Measurements from ENCODE around the gene RASA2.

RASA2 gene

GRCh38 chr3:141643796-141644195 lies 157.0 kb downstream of the RASA2 start:
- no peak for DNase-seq (ENCODE audit: low read depth in 2 of 2)

- peak; percentile 26 to 74 for DNase-seq (ENCODE audit: low read depth in 2 of 2)
These were observed 158.1 kb downstream of the RASA2 start for GRCh38 chr3:141644931-141645330.

GRCh38 chr3:141646760-141647561 lies 160.1 kb downstream of the RASA2 start:
- no peak for DNase-seq (ENCODE audit: low read depth in 2 of 2)

- no peak for DNase-seq (ENCODE audit: low read depth in 2 of 2)
These were observed 160.7 kb downstream of the RASA2 start for GRCh38 chr3:141647562-141647915.

GRCh38 chr3:141648055-141648910 lies 161.5 kb downstream of the RASA2 start:
- no peak for DNase-seq (ENCODE audit: low read depth in 2 of 2)

- DNase-seq (ENCODE audit: low read depth in 2 of 2): no peak
These were observed 163.0 kb downstream of the RASA2 start for GRCh38 chr3:141649871-141650270.

GRCh38 chr3:141650783-141651182 lies 164.0 kb downstream of the RASA2 start:
- DNase-seq (ENCODE audit: low read depth in 2 of 2): no peak

GRCh38 chr3:141651409-141651808 lies 164.6 kb downstream of the RASA2 start:
- DNase-seq (ENCODE audit: low read depth in 2 of 2): no peak

- no peak for DNase-seq (ENCODE audit: low read depth in 2 of 2)
These were observed 165.5 kb downstream of the RASA2 start for GRCh38 chr3:141652349-141652748.

- no peak for DNase-seq (ENCODE audit: low read depth in 2 of 2)
These were observed 167.0 kb downstream of the RASA2 start for GRCh38 chr3:141653847-141654246.

- DNase-seq (ENCODE audit: low read depth in 2 of 2): no peak
These were observed 169.0 kb downstream of the RASA2 start for GRCh38 chr3:141655801-141656200.

GRCh38 chr3:141656771-141657170 lies 169.9 kb downstream of the RASA2 start:
- no peak for DNase-seq (ENCODE audit: low read depth in 2 of 2)

GRCh38 chr3:141657516-141657915 lies 170.7 kb downstream of the RASA2 start:
- DNase-seq (ENCODE audit: low read depth in 2 of 2): no peak

- no peak for DNase-seq (ENCODE audit: low read depth in 2 of 2)
These were observed 173.2 kb downstream of the RASA2 start for GRCh38 chr3:141659821-141660613.

- DNase-seq (ENCODE audit: low read depth in 2 of 2): no peak
These were observed 173.8 kb downstream of the RASA2 start for GRCh38 chr3:141660614-141660947.

- no peak for DNase-seq (ENCODE audit: low read depth in 2 of 2)
These were observed 174.7 kb downstream of the RASA2 start for GRCh38 chr3:141661229-141662196.

- no peak for DNase-seq (ENCODE audit: low read depth in 2 of 2)
These were observed 177.2 kb downstream of the RASA2 start for GRCh38 chr3:141663993-141664392.

All from stimulated activated CD4-positive, alpha-beta T cell treated with anti-CD3 and anti-CD28 coated beads, Interleukin-12 subunit alpha, Interleukin-12 subunit beta, amount 100 ng/mL, for 24 hours (primary cell).